GM12878 (cell line): ENCODE results near the gene MPEG1. TPM values are rescaled to one million over a fixed set of nuclear protein-coding genes. Genes with fewer than 3 reads are reported as not detected.

ENCODE experiments used
- ATAC-seq: fragments of 200-7000 bp; cut with Tn5 transposase; 3 replicates; pipeline ENCODE4 v1.9.1; 2020; ENCODE audit warnings: mild to moderate bottlenecking, moderate library complexity
- BruUV-seq: library from RNA; stranded (reverse); fragments of 400-500 nt; replicated peaks from 2 replicates; lab custom pipeline; 2021; lab: Mats Ljungman, UMichigan
- CTCF ChIA-PET: fragments of 300-600 bp; sonication (Branson Sonifier 250); formaldehyde crosslinking; extraction: SDS; loops from one replicate; lab custom pipeline; 2021; ENCODE audit warnings: inconsistent platforms; lab: Yijun Ruan, JAX
- POLR2A ChIA-PET: fragments of 350-600 bp; formaldehyde crosslinking; extraction: SDS; loops from one replicate; lab custom pipeline; 2021; ENCODE audit warnings: inconsistent platforms; lab: Charles Lee
- RAD21 ChIA-PET: fragments of 300-600 bp; sonication (Branson Sonifier 250); formaldehyde crosslinking; loops from one replicate; lab custom pipeline; 2023; ENCODE audit warnings: antibody characterized with exemption; ENCODE audit not compliant: unreplicated experiment; lab: Charles Lee
- SMC1A ChIA-PET: fragments of 300-600 bp; sonication (Branson Sonifier 250); formaldehyde crosslinking; loops from one replicate; lab custom pipeline; 2023; ENCODE audit not compliant: unreplicated experiment, uncharacterized antibody; lab: Charles Lee
- DNase-seq: peaks from one replicate; pipeline ENCODE4 v3.0.0-alpha.2; 2011; ENCODE audit warnings: low read depth, low spot score
- FAIRE-seq: peaks from 3 replicates; lab custom pipeline; 2011; peaks lifted over from hg19 to GRCh38; lab: Jason Lieb, UNC
- H2AFZ ChIP-seq: 2 replicates; pipeline ENCODE4 v1.6.0; 2011; ENCODE audit warnings: low read depth, low read length, control low read depth; ENCODE audit not compliant: control insufficient read depth
- H3K27ac ChIP-seq: 2 replicates; pipeline ENCODE4 v1.5.1; 2011; ENCODE audit warnings: control low read depth; ENCODE audit not compliant: control insufficient read depth, insufficient read depth
- H3K27me3 ChIP-seq, 2 experiments: replicated peaks in 1 of 2; 2 replicates each; pipeline versions ENCODE4 v1.6.0 to v1.6.1; 2011; ENCODE audit warnings: low read length in 1 of 2; ENCODE audit not compliant: control insufficient read depth in 2 of 2, insufficient read depth in 2 of 2
- H3K36me3 ChIP-seq, 2 experiments: 2 replicates each; pipeline ENCODE4 v1.5.1; 2011; ENCODE audit warnings: low read length in 1 of 2; ENCODE audit not compliant: control insufficient read depth in 2 of 2, insufficient read depth in 2 of 2
- H3K4me1 ChIP-seq: 2 replicates; pipeline ENCODE4 v1.6.1; 2011; ENCODE audit warnings: mild to moderate bottlenecking, low read length, moderate library complexity, mixed read lengths; ENCODE audit not compliant: control insufficient read depth, insufficient read depth
- H3K4me2 ChIP-seq: 2 replicates; pipeline ENCODE4 v1.6.0; 2011; ENCODE audit warnings: control low read depth; ENCODE audit not compliant: control insufficient read depth, insufficient read depth
- H3K4me3 ChIP-seq: fragments of 200-600 bp; sonication (generic); 2 replicates; pipeline ENCODE4 v1.5.1; 2016
- H3K79me2 ChIP-seq: 2 replicates; pipeline ENCODE4 v1.6.0; 2011; ENCODE audit warnings: low read length; ENCODE audit not compliant: control insufficient read depth, insufficient read depth
- H3K9ac ChIP-seq: 2 replicates; pipeline ENCODE4 v1.8.0; 2011; ENCODE audit warnings: low read length, control low read depth, mixed read lengths; ENCODE audit not compliant: control insufficient read depth, insufficient read depth
- H3K9me3 ChIP-seq: replicated peaks from 3 replicates; pipeline ENCODE4 v1.5.1; 2011; ENCODE audit warnings: mild to moderate bottlenecking, low read length; ENCODE audit not compliant: control insufficient read depth, insufficient read depth
- H4K20me1 ChIP-seq: 2 replicates; pipeline ENCODE4 v1.6.0; 2011; ENCODE audit not compliant: control insufficient read depth, insufficient read depth
- BCL11A ChIP-seq: IDR thresholded peaks from 2 replicates; pipeline ENCODE4 v1.6.1; 2011; ENCODE audit warnings: low read depth, low read length
- BRCA1 ChIP-seq: IDR thresholded peaks from 2 replicates; pipeline ENCODE4 v1.6.1; 2011; ENCODE audit warnings: low read depth, low read length, improper control_type of control experiment
- EED ChIP-seq: sonication (generic); IDR thresholded peaks from 2 replicates; pipeline ENCODE4 v1.6.1; 2016; ENCODE audit warnings: antibody characterized with exemption, low read depth
- ETV6 ChIP-seq, 2 experiments: fragments of 450-650 bp in 1 of 2; IDR thresholded peaks in 1 of 2; conservative IDR thresholded peaks in 1 of 2; 2 replicates each; pipeline ENCODE4 v1.6.1; 2014; ENCODE audit warnings: antibody characterized with exemption in 1 of 2, borderline replicate concordance in 1 of 2, low read depth in 1 of 2, mild to moderate bottlenecking in 1 of 2, moderate library complexity in 1 of 2
- FOXM1 ChIP-seq: IDR thresholded peaks from 2 replicates; pipeline ENCODE4 v1.6.1; 2012; ENCODE audit warnings: low read depth, mild to moderate bottlenecking, inconsistent platforms, low read length, moderate library complexity
- LARP7 ChIP-seq: fragments of 450-650 bp; IDR thresholded peaks from 2 replicates; pipeline ENCODE4 v1.6.1; 2017; ENCODE audit warnings: mild to moderate bottlenecking
- MTA2 ChIP-seq: fragments of 450-650 bp; IDR thresholded peaks from 2 replicates; pipeline ENCODE4 v1.6.1; 2016; ENCODE audit warnings: low read depth, mild to moderate bottlenecking, moderate library complexity
- NFIC ChIP-seq: IDR thresholded peaks from 2 replicates; pipeline ENCODE4 v1.6.1; 2012; ENCODE audit warnings: low read depth, mild to moderate bottlenecking, inconsistent platforms, low read length, moderate library complexity
- NFYB ChIP-seq: IDR thresholded peaks from 2 replicates; pipeline ENCODE4 v1.6.1; 2011; ENCODE audit warnings: low read depth, mild to moderate bottlenecking, low read length, improper control_type of control experiment, moderate library complexity; ENCODE audit not compliant: insufficient read depth
- NRF1 ChIP-seq: conservative IDR thresholded peaks from 2 replicates; pipeline ENCODE4 v1.6.1; 2011; ENCODE audit warnings: mild to moderate bottlenecking, low read depth, low read length, improper control_type of control experiment
- REST ChIP-seq: IDR thresholded peaks from 2 replicates; pipeline ENCODE4 v1.6.1; 2012; ENCODE audit warnings: mild to moderate bottlenecking, low read depth, low read length
- RUNX3 ChIP-seq: IDR thresholded peaks from 2 replicates; pipeline ENCODE4 v1.6.1; 2012; ENCODE audit warnings: low read length, inconsistent platforms
- TCF12 ChIP-seq: IDR thresholded peaks from 2 replicates; pipeline ENCODE4 v1.6.1; 2011; ENCODE audit warnings: low read depth, mild to moderate bottlenecking, low read length
- USF2 ChIP-seq: IDR thresholded peaks from 2 replicates; pipeline ENCODE4 v1.6.1; 2011; ENCODE audit warnings: low read depth, low read length, improper control_type of control experiment, borderline replicate concordance
- ZBED1 ChIP-seq: IDR thresholded peaks from 2 replicates; pipeline ENCODE4 v1.6.1; 2016; ENCODE audit warnings: borderline replicate concordance
- ZZZ3 ChIP-seq: IDR thresholded peaks from 2 replicates; pipeline ENCODE4 v1.6.1; 2011; ENCODE audit warnings: low read depth; ENCODE audit not compliant: control insufficient read depth, insufficient read length
- WGBS: methylation state at CpG from one replicate; pipeline ENCODE4 v1.1.6; 2016; ENCODE audit warnings: low lambda C conversion rate; ENCODE audit not compliant: insufficient replicate concordance, insufficient coverage; ENCODE audit errors: missing lambda C conversion rate; 5-methylcytosine and 5-hydroxymethylcytosine counted together
- in situ Hi-C: fragments of 300-500 bp; cut with MboI; formaldehyde crosslinking; loops from 9 replicates; pipeline ENCODE4 v1.14.3; 2018; ENCODE audit warnings: mixed read lengths
- intact Hi-C: fragments of 100-400 bp; cut with micrococcal nuclease; formaldehyde crosslinking; loops from one replicate; pipeline ENCODE4 v1.14.2; 2022; ENCODE audit not compliant: unreplicated experiment
- polyA plus RNA-seq, 11 experiments: library from polyadenylated mRNA; depleted of rRNA in 4 of 11; unstranded in 6 of 11; stranded (reverse) in 5 of 11; fragments of >200 nt; fragmentation: Nextera tagmentation in 4 of 11; fragmentation: Illumina TruSeq in 1 of 11; extraction: Ambion mirVana in 4 of 11; extraction: Trizol in 1 of 11; gene quantifications; 1 replicate in 1 of 11; 2 replicates in 10 of 11; pipeline versions ENCODE4 v1.2.1 to v1.2.3, GENCODE V29; 2011 to 2016; ENCODE audit warnings: inconsistent platforms in 2 of 11, missing spikeins in 2 of 11, low read depth in 1 of 11
- total RNA-seq, 4 experiments: library from RNA; depleted of rRNA in 3 of 4; stranded (reverse); fragments of >200 nt in 3 of 4; fragmentation: Illumina TruSeq in 1 of 4; extraction: Trizol in 1 of 4; gene quantifications; 2 replicates each; pipeline versions ENCODE4 v1.2.1 to v1.2.3, GENCODE V29; 2013 to 2021
- TF ChIP-seq, protein P1 (sequence below): fragments of 450-650 bp; formaldehyde crosslinking; IDR thresholded peaks from 2 replicates; pipeline ENCODE4 v1.4.0; 2022; ENCODE audit warnings: mild to moderate bottlenecking, moderate library complexity

Gene MPEG1
- total and polyA plus RNA-seq, 10 of the 15 experiments (the other 5 are each of a cell fraction or from before 2014, with no cell fraction given): 1.3 to 15.6 (median 11.7) TPM; not detected in 1

DNA sequence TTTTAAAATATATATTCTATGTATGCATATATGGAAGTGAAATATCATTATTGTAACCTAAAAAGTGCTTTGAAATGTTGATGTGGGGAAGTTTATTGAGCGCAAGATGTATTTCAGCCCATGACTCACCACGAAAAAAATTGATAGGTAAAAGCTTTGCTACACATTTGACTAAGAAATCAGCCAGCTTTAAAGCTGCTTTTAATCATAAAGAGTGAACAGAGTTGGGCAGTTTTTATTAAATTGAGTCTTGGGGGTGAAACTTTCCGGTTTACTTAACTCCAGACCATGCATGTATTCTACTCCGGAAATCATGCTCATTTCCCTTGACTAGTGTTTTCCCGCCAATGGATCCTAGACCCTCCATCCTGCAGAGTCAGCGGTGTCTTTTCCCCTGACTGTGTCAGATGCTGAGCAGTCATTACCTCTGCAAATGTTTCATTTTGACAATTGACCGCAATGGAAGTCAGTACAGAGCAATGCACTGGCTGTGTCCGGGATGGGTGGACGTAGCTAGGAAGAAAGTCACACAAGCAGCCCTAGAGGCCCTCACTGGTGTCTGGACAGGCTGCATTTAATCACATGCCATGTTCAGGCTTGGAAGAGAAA lies 47.2 kb upstream of the MPEG1 start:
- BruUV-seq: no TSS peak
- 6% methylated on average over 9 of the region's 9 CpGs for WGBS
- intact Hi-C loops: no loop called here
- Histone ChIP-seq H2AFZ (peak overlapping the region; percentile 8; the same call in 1 of the 2 replicates), H3K9ac (no peak overlapping the region), H3K79me2 (no peaks in the 10 kb centered on the region), H3K27ac (no peak overlapping the region; the same call in 1 of the 2 replicates), H3K9me3 (no peaks in the 10 kb centered on the region; the same call in 2 of the 3 replicates), H3K27me3 (no peaks in the 10 kb centered on the region), H3K4me2 (peak overlapping the region; percentile 41), H3K4me3 (no peak overlapping the region), H4K20me1 (no peaks in the 10 kb centered on the region), H3K36me3 (no peaks in the 10 kb centered on the region), H3K4me1 (peaks cover 15% of the 10 kb centered on the region)
- ChIA-PET RAD21 (interaction anchor here (1.3 kb wide), 1 partner anchor 13 kb away, joined by 4 read pairs; no protein-coding TSS in a partner anchor), POLR2A (no interaction called here), SMC1A (interaction anchor here (0.6 to 2.0 kb wide), 4 partner anchors 9 to 57 kb away, joined by 3 to 5 read pairs (median 4); no protein-coding TSS in a partner anchor), CTCF (no interaction called here)
- in situ Hi-C loops: no loop called here
- ATAC-seq (peak; percentile 47), FAIRE-seq (peak; percentile 57), DNase-seq (no peak)
- TF ChIP-seq FOXM1 (peak; percentile 72; the same call in 1 of the 2 replicates), ZZZ3 (no peak), EED (peak; percentile 77), LARP7 (no peak), NRF1 (no peak), BCL11A (no peak), NFYB (no peak), ETV6 (conservative IDR thresholded peaks at IDR 0.05 in 1 of 2, IDR thresholded peaks at IDR 0.05 in 1 of 2; ENCODE audit: borderline replicate concordance in 1 of 2, low read depth in 1 of 2) (peak in 1 of 2 experiments; percentile 67; a peak in 1 of 4 replicates), NFIC (peak; percentile 56), BRCA1 (no peak), REST (no peak), TCF12 (no peak), RUNX3 (peak; percentile 84), ZBED1 (0 out of 2 replicates have a peak, but pooled peaks have one; percentile 30), MTA2 (no peak), USF2 (no peak)
- TF ChIP-seq, protein P1, sequence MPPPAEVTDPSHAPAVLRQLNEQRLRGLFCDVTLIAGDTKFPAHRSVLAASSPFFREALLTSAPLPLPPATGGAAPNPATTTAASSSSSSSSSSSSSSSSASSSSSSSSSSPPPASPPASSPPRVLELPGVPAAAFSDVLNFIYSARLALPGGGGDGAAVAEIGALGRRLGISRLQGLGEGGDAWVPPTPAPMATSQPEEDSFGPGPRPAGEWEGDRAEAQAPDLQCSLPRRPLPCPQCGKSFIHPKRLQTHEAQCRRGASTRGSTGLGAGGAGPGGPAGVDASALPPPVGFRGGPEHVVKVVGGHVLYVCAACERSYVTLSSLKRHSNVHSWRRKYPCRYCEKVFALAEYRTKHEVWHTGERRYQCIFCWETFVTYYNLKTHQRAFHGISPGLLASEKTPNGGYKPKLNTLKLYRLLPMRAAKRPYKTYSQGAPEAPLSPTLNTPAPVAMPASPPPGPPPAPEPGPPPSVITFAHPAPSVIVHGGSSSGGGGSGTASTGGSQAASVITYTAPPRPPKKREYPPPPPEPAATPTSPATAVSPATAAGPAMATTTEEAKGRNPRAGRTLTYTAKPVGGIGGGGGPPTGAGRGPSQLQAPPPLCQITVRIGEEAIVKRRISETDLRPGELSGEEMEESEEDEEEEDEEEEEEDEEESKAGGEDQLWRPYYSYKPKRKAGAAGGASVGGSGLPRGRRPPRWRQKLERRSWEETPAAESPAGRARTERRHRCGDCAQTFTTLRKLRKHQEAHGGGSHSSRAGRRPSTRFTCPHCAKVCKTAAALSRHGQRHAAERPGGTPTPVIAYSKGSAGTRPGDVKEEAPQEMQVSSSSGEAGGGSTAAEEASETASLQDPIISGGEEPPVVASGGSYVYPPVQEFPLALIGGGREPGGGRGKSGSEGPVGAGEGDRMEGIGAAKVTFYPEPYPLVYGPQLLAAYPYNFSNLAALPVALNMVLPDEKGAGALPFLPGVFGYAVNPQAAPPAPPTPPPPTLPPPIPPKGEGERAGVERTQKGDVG: no peak
